Measurements from ENCODE around the gene CLK2.
"Not testable (repeated sequence)": the region's sequence is repeated elsewhere in the genome, so short reads cannot be mapped to it uniquely, and the experiment has no call there.

Gene CLK2

DNA sequence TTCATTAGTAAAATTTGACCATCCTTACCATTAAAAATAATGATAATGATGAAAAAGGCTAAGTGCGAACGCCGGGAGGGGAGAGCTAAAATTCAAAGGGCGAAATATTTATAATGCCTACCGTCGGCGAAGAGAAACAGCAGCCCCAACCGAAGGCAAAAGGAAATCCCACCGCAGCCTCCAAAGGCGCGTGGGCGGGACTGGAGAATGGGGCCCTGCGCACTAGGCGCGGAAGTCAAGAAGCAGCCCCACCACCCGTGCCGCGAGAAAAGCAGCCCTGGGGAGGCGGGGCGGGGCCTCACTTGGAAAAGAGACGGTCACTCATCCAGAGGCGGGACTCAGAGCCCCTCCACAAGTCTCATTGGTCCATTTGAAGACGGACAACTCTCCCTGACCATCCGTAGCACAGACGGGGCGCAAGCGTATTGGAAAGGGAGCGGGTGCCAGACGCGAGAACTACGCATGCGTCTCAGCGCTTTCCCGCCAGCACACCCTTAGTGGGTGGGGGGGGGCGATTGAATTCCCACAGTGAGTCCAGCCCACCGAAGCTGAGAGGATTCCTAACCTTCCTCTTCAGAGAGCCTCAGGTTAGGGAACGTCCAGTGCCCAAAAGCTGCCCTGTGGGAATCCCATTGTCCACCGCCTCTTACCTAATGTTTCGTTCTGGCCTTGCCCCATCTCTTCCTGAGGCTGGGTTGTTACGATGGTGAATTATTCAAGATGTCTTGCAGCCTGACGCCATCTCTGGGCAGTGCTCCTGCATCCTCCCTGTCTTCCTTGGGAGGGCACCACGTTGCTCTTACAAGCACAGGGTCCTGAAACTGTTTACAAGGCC, 45.8 kb downstream of the CLK2 start:
- peak overlapping the region; percentile 78 for H3K4me3 ChIP-seq (ENCODE audit: low read depth, low read length)
- TF ChIP-seq, protein P1, sequence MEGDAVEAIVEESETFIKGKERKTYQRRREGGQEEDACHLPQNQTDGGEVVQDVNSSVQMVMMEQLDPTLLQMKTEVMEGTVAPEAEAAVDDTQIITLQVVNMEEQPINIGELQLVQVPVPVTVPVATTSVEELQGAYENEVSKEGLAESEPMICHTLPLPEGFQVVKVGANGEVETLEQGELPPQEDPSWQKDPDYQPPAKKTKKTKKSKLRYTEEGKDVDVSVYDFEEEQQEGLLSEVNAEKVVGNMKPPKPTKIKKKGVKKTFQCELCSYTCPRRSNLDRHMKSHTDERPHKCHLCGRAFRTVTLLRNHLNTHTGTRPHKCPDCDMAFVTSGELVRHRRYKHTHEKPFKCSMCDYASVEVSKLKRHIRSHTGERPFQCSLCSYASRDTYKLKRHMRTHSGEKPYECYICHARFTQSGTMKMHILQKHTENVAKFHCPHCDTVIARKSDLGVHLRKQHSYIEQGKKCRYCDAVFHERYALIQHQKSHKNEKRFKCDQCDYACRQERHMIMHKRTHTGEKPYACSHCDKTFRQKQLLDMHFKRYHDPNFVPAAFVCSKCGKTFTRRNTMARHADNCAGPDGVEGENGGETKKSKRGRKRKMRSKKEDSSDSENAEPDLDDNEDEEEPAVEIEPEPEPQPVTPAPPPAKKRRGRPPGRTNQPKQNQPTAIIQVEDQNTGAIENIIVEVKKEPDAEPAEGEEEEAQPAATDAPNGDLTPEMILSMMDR (conservative IDR thresholded peaks at IDR 0.05; ENCODE audit: low read depth, low read length) = no peak
- peak; percentile 100 for DNase-seq (ENCODE audit: low read depth)

GRCh38 chr1:155226910-155227260, 46.4 kb downstream of the CLK2 start:
- peak; percentile 41 for DNase-seq (ENCODE audit: low read depth)
- TF ChIP-seq, protein P1 (conservative IDR thresholded peaks at IDR 0.05; ENCODE audit: low read depth, low read length) = no peak

GRCh38 chr1:155226188-155226909, 47.0 kb downstream of the CLK2 start:
- TF ChIP-seq, protein P1 (conservative IDR thresholded peaks at IDR 0.05; ENCODE audit: low read depth, low read length) = peak; percentile 76
- H3K4me3 ChIP-seq (ENCODE audit: low read depth, low read length) = peak overlapping the region; percentile 78
- DNase-seq (ENCODE audit: low read depth) = peak; percentile 89

More at GRCh38 chr1:155226910-155227260, 46.4 kb downstream of the CLK2 start:
- H3K4me3 ChIP-seq (ENCODE audit: low read depth, low read length) = peak overlapping the region; percentile 78

DNA sequence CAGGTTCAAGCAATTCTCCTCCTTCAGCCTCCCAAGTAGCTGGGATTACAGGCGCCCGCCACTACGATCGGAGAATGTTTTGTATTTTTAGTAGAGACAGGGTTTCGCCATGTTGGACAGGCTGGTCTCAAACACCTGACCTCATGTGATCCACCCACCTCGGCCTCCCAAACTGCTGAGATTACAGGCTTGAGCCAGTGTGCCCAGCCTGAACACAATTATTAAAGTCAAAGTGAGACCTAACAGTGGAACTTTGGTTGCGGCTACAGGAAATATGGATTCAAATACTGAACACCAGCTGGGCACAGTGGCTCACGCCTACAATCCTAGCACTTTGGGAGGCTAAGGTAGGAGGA, 47.9 kb downstream of the CLK2 start:
- H3K4me3 ChIP-seq (ENCODE audit: low read depth, low read length); DNase-seq (ENCODE audit: low read depth): not testable (repeated sequence)

GRCh38 chr1:155223047-155223446, 50.3 kb downstream of the CLK2 start:
- DNase-seq (ENCODE audit: low read depth) = no peak
- no peak overlapping the region for H3K4me3 ChIP-seq (ENCODE audit: low read depth, low read length)
- TF ChIP-seq, protein P1 (conservative IDR thresholded peaks at IDR 0.05; ENCODE audit: low read depth, low read length) = no peak

DNA sequence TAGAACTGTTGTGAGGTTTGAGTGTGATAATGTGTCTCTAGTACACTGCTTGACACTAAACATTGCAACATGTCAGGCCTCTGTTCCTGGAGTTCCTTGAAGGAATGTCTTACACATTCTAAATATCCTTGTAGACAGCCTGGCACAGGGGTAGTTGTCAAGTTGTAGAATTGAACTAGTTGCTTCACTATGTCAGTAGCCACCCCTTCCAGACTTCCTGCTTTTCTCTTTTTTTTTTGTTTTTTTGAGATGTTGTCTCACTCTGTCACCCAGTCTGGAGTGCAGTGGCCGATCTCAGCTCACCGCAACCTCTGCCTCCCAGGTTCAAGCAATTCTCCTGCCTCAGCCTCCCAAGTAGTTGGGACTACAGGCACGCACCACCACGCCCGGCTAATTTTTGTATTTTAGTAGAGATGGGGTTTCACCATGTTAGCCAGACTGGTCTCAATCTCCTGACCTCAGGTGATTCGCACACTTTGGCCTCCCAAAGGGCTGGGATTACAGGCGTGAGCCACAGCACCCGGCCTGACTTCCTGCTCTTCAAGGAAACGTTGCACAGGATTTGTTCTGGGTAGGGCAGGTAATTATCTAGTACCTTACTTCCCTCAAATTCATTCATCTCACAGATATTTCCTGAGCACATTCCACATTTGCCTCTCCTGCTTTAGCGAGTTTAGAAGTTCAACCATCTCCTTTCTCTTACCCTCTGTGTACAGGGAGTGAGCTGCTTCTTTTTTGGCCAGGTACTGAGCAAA, 52.9 kb downstream of the CLK2 start:
- not testable (repeated sequence) for H3K4me3 ChIP-seq (ENCODE audit: low read depth, low read length); DNase-seq (ENCODE audit: low read depth)

DNA sequence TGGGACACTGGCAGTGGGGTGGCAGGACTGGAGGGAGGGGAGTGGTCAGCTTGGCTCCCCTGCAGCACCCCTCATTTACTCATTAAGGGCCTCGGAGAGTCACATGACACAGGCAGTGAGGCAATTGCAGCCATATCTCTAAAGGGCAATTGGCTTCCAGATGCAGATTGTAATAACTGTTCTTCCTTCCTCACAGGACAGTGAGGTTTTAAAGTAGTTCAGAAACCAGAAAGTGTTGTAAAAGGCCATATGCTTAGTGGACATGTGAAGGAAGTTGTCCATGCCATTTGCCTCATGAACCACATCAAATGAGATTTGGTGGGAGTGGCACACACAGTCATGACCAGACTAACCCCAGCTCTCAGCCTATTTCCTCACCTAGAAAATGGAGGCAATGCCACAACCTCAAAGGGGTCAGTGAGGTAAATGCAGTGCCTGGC, 53.7 kb downstream of the CLK2 start:
- DNase-seq (ENCODE audit: low read depth) = peak; percentile 46
- H3K4me3 ChIP-seq (ENCODE audit: low read depth, low read length) = no peak overlapping the region
- TF ChIP-seq, protein P1 (conservative IDR thresholded peaks at IDR 0.05; ENCODE audit: low read depth, low read length) = no peak

Data from choroid plexus epithelial cell (primary cell).